ENCODE data around the gene ZGLP1.
A peak's percentile ranks its signal among the peaks of the same experiment; 100 is the strongest.

ZGLP1 gene

GRCh38 chr19:10292206-10292788, 17.3 kb downstream of the ZGLP1 start:
- TF ChIP-seq CTCF (IDR thresholded peaks at IDR 0.05; ENCODE audit: insufficient read depth, missing control alignments): no peak
- DNase-seq (ENCODE audit: insufficient read length, low spot score) (peak; percentile 90), FAIRE-seq (no peak)

- TF ChIP-seq CTCF (IDR thresholded peaks at IDR 0.05; ENCODE audit: insufficient read depth, missing control alignments): no peak
- FAIRE-seq (no peak), DNase-seq (ENCODE audit: insufficient read length, low spot score) (no peak)
These were observed 17.9 kb downstream of the ZGLP1 start for GRCh38 chr19:10291554-10292205.

GRCh38 chr19:10290876-10291553, 18.6 kb downstream of the ZGLP1 start:
- FAIRE-seq (no peak), DNase-seq (ENCODE audit: insufficient read length, low spot score) (peak; percentile 69)
- TF ChIP-seq CTCF (IDR thresholded peaks at IDR 0.05; ENCODE audit: insufficient read depth, missing control alignments): no peak

- no peak for DNase-seq (ENCODE audit: insufficient read length, low spot score)
- TF ChIP-seq CTCF (IDR thresholded peaks at IDR 0.05; ENCODE audit: insufficient read depth, missing control alignments): no peak
- FAIRE-seq: no peak
These were observed 19.2 kb downstream of the ZGLP1 start for GRCh38 chr19:10290357-10290875.

- no peak for TF ChIP-seq CTCF (IDR thresholded peaks at IDR 0.05; ENCODE audit: insufficient read depth, missing control alignments)
- no peak for FAIRE-seq
- DNase-seq (ENCODE audit: insufficient read length, low spot score): no peak
These were observed 19.7 kb downstream of the ZGLP1 start, which contains the start of gene ICAM5 for GRCh38 chr19:10289836-10290356. ICAM5 (plus strand) TSS chr19:10289952; CDS start chr19:10290044, 92 bp downstream.

GRCh38 chr19:10289167-10289835, 20.3 kb downstream of the ZGLP1 start:
- no peak for FAIRE-seq
- DNase-seq (ENCODE audit: insufficient read length, low spot score): peak; percentile 55
- no peak for TF ChIP-seq CTCF (IDR thresholded peaks at IDR 0.05; ENCODE audit: insufficient read depth, missing control alignments)

Data from D721Med (cell line).